ENCODE data around the gene PEX3.
"Not testable (repeated sequence)": the region's sequence is repeated elsewhere in the genome, so short reads cannot be mapped to it uniquely, and the experiment has no call there.

The PEX3 gene

GRCh38 chr6:143450453-143451371, at the start of gene PEX3, which contains the start of gene ADAT2:
PEX3 (plus strand) TSS chr6:143450805; CDS start chr6:143451043, 238 bp downstream.
ADAT2 (minus strand) TSS chr6:143450695; CDS start chr6:143450658, 37 bp downstream.
- DNase-seq (ENCODE audit: low read depth in 2 of 2): peak; percentile 76 to 80

- DNase-seq (ENCODE audit: low read depth in 2 of 2): no peak
These were observed 49.5 kb upstream of the PEX3 start for GRCh38 chr6:143401068-143401446.

DNA sequence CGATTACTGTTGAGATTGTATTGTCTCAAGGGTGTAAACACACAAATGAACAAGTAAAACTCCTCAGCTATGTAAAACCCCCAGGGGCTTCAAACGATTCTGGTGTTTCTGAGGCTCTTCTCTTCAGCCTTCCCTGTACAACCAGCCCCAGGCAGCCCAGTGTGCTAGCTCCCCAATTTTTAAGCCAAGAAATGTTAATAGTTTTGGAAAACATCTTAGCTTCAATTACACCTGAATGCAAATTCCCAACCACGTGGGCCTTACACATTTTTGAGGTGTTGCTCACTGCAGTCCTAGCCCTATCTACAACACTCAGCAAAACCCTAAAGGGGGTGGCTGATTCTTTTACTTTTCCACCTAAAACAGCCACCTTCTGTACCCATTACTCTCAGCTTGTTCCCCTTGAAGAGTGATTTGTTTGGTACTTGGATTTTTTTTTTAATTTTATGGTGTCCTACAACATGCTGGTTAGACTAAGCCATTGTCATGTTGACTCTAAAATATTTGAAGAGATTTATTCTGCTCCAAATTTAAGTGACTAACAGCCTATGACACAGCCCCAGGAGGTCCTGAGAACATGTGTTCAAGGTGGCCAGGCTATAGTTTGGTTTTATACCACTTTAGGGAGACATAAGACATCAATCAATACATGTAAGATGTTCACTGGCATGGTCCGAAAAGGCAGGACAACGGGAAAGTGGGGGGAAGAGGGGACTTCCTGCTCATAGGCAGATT, 48.8 kb upstream of the PEX3 start:
- no peak for DNase-seq (ENCODE audit: low read depth in 2 of 2)

GRCh38 chr6:143402721-143403336, 47.8 kb upstream of the PEX3 start:
- no peak for DNase-seq (ENCODE audit: low read depth in 2 of 2)

DNA sequence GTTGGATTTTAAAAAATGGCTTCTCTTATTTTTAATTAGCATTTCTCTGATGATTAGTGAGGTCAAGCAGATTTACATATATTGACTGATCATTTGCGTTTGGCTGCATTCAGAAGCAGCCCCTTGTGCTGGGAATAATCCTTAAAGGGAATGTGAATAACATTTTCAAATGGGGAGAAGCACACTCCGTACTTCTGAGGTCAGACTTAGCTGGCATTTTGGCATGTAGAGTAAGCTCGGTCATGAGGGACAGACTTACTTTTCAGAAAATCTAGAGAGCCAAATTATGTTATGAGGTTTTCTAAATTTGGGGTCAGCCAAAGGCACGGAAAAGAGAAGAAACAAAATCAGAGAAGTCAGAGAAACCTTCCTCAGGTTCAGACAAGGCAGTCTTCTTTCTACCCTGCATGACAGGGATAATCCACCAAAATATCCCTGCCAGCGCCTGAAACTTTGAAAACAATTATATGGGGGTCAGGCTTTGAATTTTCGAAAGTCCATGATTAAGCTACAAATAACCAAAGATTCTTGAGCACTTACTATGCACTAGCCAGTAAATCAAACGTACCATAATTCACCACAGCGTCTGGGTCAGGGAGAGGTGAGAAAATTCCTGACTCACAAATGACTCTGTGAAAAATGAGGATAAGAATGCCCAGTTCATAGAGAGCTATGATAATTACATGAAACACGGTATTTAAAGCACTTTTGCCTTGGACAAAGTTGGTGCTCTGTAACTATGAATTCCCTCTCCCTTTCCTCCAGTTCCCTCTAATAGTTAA, 45.0 kb upstream of the PEX3 start:
- no peak for DNase-seq (ENCODE audit: low read depth in 2 of 2)

DNA sequence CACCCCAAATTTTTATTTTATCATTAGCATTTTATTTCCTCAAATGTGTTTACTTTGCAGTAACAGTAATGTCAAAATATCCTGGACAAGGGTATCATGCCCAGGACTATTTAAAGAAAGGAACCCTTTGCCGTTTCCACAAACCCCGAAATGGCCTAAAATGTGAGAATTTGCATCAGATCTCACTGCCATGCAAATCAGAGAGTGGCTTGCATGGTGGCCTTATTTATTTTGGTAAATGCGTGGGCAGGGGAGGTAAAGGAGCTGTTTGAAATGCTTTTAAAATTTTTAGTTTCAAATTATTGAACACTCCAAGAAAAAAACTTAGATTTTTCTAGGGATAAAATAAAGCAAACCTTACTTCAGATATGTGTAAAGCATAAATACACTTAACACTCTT, 43.9 kb upstream of the PEX3 start:
- no peak for DNase-seq (ENCODE audit: low read depth in 2 of 2)

DNA sequence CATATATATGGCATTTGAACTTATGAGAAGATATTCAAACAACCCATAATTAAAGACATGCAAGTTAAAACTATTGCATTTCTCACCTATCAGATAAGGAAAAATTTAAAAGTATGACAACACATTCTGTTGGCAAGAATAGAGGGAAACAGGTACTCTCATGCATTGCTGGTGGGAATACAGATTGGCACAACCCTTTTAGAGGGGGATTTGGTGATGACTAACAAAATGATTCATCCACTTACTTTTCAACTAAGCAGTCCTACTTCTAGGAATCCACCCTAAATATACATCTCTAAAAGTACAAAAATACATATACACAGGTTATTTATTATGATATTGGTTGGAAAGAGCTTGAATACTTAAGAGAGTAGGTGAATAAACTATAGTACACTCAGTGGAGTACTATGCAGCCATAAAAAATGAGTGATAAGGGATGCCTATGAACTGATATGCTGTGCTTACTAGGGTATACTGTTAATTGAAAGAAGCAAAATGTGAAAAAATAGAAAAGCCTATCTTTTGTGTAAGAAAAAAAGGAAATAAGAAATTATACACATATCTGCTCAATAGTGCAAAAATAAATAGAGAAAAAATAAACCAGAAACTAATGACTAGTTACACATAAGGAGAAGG, 42.3 kb upstream of the PEX3 start:
- DNase-seq (ENCODE audit: low read depth in 2 of 2): no peak

DNA sequence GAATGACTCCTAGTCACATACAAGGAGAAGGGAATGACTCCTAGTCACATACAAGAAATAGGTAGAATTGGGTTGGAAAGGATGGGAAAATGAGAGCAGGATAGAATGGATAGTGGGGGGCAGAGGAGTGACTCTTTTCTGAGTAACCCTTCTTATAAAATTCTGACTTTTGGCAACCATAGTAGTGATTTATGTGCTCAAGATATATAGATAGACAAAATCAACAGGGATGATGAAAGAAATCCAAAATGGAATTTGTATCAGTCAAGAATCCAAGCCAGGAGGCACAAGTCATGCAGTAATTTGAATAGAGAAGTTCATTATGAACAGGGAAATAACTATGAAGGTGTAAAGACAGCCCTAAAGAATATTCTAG, 41.8 kb upstream of the PEX3 start:
- no peak for DNase-seq (ENCODE audit: low read depth in 2 of 2)

DNA sequence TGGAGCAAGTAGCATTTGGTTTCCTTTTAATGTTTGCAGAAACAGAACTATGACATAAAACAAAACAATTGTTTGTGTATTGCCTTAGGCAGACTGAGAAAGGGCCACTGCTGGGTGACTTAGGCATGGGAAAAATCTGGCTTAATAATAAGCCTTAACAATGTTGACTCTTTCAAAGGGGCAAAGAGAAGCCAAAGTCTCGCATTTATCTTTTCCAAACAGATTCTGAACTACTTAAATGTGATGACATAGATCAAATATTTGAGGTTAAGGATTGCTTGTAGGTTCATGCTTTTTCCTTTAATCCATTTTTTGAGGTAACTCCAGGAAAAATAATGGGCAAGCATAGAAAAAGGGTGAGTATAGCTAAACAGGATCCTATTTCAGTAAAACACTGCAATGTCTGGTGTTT, 39.7 kb upstream of the PEX3 start:
- DNase-seq (ENCODE audit: low read depth in 2 of 2): no peak

DNA sequence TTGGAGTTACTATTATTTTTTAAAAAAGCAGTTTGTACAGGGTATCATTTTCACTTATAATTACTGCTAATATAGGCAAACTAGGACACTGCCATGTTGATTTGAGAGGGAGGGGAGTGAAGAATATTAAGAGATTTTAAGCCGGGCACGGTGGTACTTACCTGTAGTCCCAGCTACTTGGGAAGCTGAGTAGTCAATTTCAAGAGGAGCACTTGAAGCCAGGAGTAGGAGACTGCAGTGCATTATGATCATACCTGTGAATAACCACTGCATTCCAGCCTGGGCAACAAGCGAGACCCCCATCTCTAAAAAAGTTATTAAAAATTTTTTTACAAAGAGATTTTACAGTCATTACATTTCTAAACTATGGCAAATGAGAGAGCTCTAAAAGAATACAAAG, 35.8 kb upstream of the PEX3 start:
- no peak for DNase-seq (ENCODE audit: low read depth in 2 of 2)

- DNase-seq (ENCODE audit: low read depth in 2 of 2): no peak
These were observed 31.1 kb upstream of the PEX3 start for GRCh38 chr6:143419526-143419925.

DNA sequence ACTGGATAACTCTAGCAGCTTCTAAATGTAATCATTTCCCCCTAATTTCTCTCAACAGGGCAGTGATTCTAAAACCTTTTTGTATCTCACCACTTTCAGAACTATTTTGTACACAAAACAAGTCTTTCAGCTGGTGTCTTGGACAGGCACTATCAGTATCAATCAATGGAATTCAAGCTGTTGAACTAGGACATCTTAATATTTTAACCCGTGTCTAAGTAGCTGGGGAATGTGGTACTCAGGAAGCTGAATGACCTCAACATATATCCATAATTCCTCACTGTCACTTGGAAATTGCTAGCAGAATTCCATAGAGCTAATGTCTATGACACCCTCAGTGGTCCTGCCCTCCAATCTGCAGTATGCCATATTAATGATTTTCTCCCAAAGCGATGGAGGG, 24.6 kb upstream of the PEX3 start:
- DNase-seq (ENCODE audit: low read depth in 2 of 2): no peak

DNA sequence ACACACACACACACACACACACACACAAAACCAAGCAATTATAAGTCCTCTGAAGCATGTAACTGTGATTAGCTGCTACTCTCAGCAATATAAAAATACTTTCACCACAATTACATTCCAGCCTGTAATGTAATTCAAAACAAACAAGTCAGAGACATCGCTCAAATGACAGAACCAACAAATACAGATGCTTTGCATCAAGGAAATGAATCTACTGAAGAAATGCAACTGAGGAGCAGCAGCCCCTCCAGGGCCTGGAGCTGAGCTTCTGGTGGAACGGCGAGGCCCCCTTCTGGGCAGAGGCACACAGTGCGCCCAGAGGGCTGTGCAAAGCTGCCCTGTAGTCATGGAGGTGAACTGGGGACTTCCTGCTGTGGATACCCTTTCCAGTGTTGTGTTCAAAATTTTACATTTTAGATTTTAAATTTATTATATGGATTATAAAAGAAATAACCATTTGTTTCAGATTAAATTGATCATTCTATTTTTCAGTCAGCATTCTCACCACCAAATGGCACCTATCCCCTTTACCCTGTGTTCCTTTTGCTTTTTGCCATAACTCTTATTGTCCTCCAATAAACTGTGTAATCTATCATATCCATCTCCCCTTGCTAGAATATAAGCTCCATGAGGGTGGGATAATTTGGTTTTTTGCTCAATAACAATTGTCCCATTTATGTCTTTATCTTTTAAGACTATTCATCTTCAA, 23.3 kb upstream of the PEX3 start:
- DNase-seq (ENCODE audit: low read depth in 2 of 2): peak; percentile 29 to 47

- no peak for DNase-seq (ENCODE audit: low read depth in 2 of 2)
These were observed 20.6 kb upstream of the PEX3 start for GRCh38 chr6:143429970-143430369.

GRCh38 chr6:143431226-143431625, 19.4 kb upstream of the PEX3 start:
- DNase-seq (ENCODE audit: low read depth in 2 of 2): no peak

GRCh38 chr6:143432588-143432987, 18.0 kb upstream of the PEX3 start:
- no peak for DNase-seq (ENCODE audit: low read depth in 2 of 2)

DNA sequence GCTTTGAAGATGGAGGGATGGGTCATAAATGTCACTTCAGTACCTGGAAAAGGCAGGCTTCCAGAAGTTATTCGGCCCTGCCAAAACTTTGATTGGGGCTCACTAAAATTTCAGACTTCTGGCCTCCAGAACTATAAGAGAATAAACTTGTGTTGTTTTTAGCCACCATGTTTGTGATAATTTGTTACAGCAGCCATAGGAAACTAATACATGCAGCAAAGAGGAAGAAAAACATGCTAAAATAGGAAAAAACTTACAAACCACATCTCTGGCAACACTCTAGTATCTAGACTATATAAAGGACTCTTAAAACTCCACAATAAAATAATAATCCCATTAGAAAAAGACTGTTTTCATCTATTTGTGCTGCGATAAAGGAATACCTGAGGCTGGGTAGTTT, 9.6 kb upstream of the PEX3 start:
- DNase-seq (ENCODE audit: low read depth in 2 of 2): no peak

DNA sequence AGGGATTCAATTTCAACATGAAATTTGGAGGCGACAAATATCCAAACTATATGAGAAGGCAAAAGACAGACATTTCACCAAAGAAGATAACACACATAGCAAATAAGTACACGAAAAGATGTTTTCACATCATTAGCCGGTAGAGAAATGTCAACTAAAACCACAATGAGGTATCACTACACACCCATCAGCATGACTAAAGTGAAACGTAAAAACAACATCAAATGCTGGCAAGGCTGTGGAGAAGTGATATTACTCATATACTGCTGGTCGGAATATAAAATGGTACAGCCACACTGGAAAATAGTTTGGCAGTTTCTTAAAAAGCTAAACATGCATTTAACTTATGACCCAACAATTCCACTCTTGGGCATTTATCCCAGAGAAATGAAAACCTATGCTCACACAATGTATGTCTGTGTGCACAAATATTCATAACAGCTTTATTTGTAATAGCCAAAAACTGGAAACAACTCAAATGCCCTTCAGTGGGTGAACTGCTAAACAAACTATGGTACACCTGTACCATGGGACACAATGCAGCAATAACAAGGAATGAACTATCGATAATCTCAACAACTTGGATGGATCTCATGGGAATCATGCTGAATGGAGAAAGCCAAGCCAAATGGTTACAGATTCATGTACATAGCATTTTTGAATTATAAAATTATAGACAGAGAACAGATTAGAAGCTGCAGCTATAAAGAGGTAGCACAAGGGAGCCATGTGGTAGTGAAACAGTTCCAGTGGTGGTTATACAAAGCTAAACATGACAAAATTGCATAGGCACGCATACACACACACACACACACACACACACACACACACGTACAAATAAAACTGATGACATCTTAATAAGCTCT, 8.7 kb upstream of the PEX3 start:
- no peak for DNase-seq (ENCODE audit: low read depth in 2 of 2)

DNA sequence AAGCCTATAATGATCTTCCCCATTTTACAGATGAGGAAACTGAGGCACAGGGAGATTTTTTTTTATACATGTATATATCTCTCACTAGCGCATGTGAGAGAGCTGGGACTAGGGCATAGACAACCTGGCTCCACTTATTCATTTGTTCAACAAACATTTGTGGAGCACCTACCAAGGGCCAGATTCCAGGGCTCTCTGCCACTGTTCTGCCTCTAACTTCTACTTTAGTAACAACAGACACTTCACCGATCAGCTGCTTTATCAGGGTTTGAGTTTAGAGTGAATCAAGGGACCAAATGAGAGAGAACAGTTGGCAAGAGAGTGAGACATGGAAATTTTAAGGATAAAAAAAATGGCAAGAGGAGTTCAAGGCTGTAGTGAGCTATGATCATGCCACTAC, 7.5 kb upstream of the PEX3 start:
- no peak for DNase-seq (ENCODE audit: low read depth in 2 of 2)

GRCh38 chr6:143447865-143448264, 2.7 kb upstream of the PEX3 start:
- DNase-seq (ENCODE audit: low read depth in 2 of 2): not testable (repeated sequence)

All from stimulated activated CD4-positive, alpha-beta T cell treated with anti-CD3 and anti-CD28 coated beads, Interleukin-1b, Interleukin-23, amount 100 ng/mL, for 1 hour (primary cell).